AG04449 (cell line): ENCODE measurements around the gene MZB1.

Experiments used
- CTCF ChIA-PET: fragments of 350-600 bp; formaldehyde crosslinking; extraction: SDS; loops from one replicate; lab custom pipeline; 2021; ENCODE audit warnings: antibody characterized with exemption; lab: Yijun Ruan, JAX
- POLR2A ChIA-PET: fragments of 400-600, 350-600 bp; formaldehyde crosslinking; extraction: SDS; loops from one replicate; lab custom pipeline; 2020; ENCODE audit warnings: antibody characterized with exemption, inconsistent platforms; lab: Yijun Ruan, JAX
- DNase-seq: peaks from one replicate; pipeline ENCODE4 v3.0.0-alpha.2; 2010; ENCODE audit warnings: low read depth, low spot score
- H3K4me3 ChIP-seq: 2 replicates; pipeline ENCODE4 v1.5.1; 2011; ENCODE audit warnings: low read depth, mild to moderate bottlenecking, control low read depth, low read length
- TF ChIP-seq, protein P1 (sequence below): IDR thresholded peaks from one replicate; pipeline ENCODE4 v1.5.1; 2011; ENCODE audit warnings: mild to moderate bottlenecking, moderate library complexity, low read length, control low read depth, inconsistent platforms; ENCODE audit not compliant: insufficient read depth; ENCODE audit errors: missing control alignments

MZB1 gene

DNA sequence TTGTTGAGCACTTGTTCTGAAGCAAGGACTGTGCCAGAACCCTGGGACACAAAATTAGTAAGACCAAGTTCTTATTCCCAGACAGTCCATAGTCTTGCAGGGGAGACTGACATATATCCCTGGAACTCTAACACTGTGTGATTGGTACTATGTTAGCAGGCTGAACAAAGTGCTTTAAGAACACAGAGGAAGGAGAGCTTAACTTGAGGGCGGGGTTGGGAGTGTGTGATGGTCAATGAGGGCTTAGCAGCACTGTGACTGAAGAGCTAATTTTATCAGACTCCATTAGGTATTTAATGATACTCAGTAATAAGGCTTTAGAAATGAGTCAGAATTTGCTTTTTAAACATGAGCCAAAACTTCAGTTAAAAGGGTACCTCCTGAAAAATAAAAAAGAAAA, 29.1 kb upstream of the MZB1 start:
- DNase-seq: no peak
- H3K4me3 ChIP-seq: no peak overlapping the region
- TF ChIP-seq, protein P1, sequence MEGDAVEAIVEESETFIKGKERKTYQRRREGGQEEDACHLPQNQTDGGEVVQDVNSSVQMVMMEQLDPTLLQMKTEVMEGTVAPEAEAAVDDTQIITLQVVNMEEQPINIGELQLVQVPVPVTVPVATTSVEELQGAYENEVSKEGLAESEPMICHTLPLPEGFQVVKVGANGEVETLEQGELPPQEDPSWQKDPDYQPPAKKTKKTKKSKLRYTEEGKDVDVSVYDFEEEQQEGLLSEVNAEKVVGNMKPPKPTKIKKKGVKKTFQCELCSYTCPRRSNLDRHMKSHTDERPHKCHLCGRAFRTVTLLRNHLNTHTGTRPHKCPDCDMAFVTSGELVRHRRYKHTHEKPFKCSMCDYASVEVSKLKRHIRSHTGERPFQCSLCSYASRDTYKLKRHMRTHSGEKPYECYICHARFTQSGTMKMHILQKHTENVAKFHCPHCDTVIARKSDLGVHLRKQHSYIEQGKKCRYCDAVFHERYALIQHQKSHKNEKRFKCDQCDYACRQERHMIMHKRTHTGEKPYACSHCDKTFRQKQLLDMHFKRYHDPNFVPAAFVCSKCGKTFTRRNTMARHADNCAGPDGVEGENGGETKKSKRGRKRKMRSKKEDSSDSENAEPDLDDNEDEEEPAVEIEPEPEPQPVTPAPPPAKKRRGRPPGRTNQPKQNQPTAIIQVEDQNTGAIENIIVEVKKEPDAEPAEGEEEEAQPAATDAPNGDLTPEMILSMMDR: no peak
- ChIA-PET POLR2A (interaction anchor here (1.0 kb wide), 1 partner anchor 15 kb away, joined by 3 read pairs; the partner anchor contains the start of gene SPATA24), CTCF (interaction anchor here (1.3 to 9.9 kb wide), 7 partner anchors 9 to 215 kb away, joined by 3 to 730 read pairs (median 52); partner anchors contain the start of gene STING1)

DNA sequence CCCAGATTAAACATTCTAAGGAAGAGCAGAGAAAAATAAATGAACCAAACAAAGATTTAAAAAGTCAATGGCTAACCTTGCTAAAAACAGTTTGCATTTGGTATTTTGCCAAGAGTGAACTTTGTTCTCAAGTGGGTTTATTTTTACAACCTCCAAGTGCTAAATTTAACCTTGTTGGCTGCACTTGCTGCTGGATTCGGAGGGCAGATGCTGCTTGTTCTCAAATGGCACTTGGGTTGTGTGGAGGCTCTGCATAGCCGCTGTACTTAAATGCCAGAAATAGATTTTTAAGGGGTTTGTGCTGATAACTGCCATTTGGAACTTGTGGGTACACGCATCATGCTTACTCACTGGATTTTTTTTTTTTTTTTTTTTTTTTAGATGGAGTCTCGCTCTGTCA, 27.5 kb upstream of the MZB1 start:
- POLR2A ChIA-PET: no interaction called here

DNA sequence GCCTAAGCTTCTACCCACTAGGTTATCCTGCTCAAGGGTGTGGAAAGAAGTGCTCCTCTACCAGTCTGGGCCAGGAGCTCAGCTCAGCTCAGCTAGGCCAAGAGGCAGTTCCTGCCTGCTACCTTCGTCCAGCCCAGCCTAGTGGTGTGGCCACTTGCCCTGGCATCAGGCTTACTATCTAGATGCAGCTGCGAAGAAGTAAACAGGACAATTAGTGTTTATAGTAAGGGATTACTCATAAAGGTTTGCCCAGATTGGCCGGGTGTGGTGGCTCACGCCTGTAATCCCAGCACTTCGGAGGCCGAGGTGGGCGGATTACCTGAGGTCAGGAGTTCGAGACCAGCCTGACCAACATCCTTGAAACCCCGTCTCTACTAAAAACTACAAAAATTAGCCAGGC, 26.9 kb upstream of the MZB1 start:
- CTCF ChIA-PET: interaction anchor here (9.7 kb wide), 1 partner anchor 100 kb away, joined by 103 read pairs; no protein-coding TSS in a partner anchor
- POLR2A ChIA-PET: no interaction called here
- TF ChIP-seq, protein P1: no peak
- no peak for DNase-seq
- H3K4me3 ChIP-seq: no peak overlapping the region

More for the DNA sequence above, 27.5 kb upstream of the MZB1 start:
- DNase-seq: no peak
- CTCF ChIA-PET: interaction anchor here (9.9 kb wide), 1 partner anchor 98 kb away, joined by 730 read pairs; no protein-coding TSS in a partner anchor
- TF ChIP-seq, protein P1: no peak
- H3K4me3 ChIP-seq: no peak overlapping the region

DNA sequence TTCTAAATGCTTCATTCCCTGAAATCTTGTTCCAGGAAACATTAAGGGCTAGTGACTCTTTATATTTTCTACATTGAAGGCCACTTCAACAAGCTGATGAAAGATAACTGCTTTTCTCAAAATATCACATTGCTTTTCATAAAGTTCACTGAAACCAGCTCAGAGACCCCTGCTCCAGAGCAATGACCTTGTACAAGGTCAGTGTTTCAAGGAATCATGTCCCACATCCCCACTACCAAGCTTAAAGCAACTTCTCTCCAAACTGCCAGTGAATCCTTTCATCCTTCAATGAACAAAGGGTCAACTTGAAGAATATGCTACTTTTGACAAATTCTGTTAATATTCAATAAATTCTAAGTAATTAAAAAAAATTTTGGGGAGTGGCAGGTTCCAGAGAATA, 26.2 kb upstream of the MZB1 start:
- DNase-seq: no peak
- no peak overlapping the region for H3K4me3 ChIP-seq
- CTCF ChIA-PET: interaction anchor here (1.5 to 9.7 kb wide), 2 partner anchors 101 to 218 kb away, joined by 5 to 103 read pairs; no protein-coding TSS in a partner anchor
- TF ChIP-seq, protein P1: no peak
- POLR2A ChIA-PET: no interaction called here

DNA sequence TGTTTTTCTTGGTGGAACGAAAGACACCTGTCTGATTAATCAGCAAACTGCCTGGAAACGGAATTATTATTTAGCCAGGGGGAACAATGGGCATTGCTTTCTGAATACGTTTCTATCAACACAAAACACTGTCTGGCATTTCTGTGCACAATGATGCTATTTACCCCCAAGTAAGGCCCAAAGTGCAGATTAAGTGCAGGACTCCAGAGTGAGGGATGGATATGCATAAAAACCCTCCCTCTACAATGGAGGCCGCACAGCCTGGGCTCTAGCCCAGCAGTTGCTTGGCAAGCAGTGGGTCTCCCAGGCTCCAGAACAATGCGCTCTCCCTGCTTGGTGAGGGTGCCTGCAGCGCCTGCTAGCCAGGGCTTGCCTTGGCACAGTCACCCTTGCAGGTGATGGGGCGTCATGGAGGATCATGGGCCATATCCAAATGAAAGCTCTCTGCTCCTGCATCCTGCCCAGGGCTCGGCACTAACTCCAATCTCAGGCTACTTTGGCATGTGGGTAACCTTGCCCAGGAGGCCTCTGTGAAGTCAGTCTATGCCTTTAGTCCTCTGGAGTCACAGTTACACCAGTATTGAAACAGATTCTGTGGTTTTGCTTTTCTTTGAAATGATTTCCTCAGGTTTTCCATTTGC, 25.6 kb upstream of the MZB1 start:
- ChIA-PET POLR2A (no interaction called here), CTCF (interaction anchor here (1.2 to 9.7 kb wide), 4 partner anchors 7 to 218 kb away, joined by 3 to 103 read pairs (median 6); partner anchors contain the start of gene STING1)
- no peak for DNase-seq
- TF ChIP-seq, protein P1: no peak
- H3K4me3 ChIP-seq: no peak overlapping the region

DNA sequence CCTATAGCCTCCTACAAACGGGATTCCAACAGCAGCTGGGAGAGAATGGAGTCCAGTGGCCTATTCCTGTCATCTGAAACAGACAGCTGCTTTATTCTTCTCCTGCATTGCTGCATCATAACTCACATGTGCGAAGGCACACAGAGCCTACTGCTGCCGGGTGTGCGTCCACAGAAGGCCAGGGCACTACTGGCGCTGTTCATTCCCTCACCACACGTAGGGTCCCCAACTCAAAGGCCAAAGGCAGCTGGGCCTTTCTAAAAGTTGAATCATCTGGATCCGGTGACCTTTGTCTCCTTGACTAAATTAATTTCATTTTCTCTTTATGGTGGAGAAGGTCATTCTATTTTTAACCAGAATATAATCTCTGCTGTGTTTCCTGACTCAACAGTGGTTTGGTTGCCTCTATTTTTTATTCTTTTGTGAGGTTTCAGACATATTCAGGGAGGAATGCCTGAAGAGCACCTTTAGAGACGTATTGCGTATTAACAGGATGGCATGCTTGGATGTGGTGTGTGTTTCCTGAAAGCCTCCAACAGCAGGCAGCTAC, 24.9 kb upstream of the MZB1 start:
- ChIA-PET CTCF (interaction anchor here (0.9 to 9.7 kb wide), 4 partner anchors 8 to 102 kb away, joined by 3 to 103 read pairs (median 5); partner anchors contain the start of gene STING1), POLR2A (no interaction called here)
- TF ChIP-seq, protein P1: no peak
- no peak for DNase-seq
- H3K4me3 ChIP-seq: no peak overlapping the region
